IMR-90 (cell line): ENCODE results near the gene TBPL1. TPM values are rescaled to one million over a fixed set of nuclear protein-coding genes. Genes with fewer than 3 reads are reported as not detected.

ENCODE experiments used
- ATAC-seq: fragments of 200-7000 bp; cut with Tn5 transposase; 2 replicates; pipeline ENCODE4 v1.9.1; 2020; ENCODE audit warnings: low read depth, mild to moderate bottlenecking, moderate library complexity
- BruUV-seq: library from RNA; stranded (reverse); fragments of 400-500 nt; replicated peaks from 2 replicates; lab custom pipeline; 2021; lab: Mats Ljungman, UMichigan
- CTCF ChIA-PET: fragments of 300-600 bp; formaldehyde crosslinking; extraction: SDS; loops from one replicate; lab custom pipeline; 2021; ENCODE audit warnings: antibody characterized with exemption; lab: Yijun Ruan, JAX
- POLR2A ChIA-PET: fragments of 300-600 bp; sonication (Branson Sonifier 250); formaldehyde crosslinking; loops from one replicate; lab custom pipeline; 2022; ENCODE audit warnings: antibody characterized with exemption; ENCODE audit not compliant: unreplicated experiment; lab: Charles Lee
- DNase-seq: peaks from one replicate; pipeline ENCODE4 v3.0.0; 2013
- H2AFZ ChIP-seq: replicated peaks from 2 replicates; pipeline ENCODE3; 2013; ENCODE audit warnings: low read length, mild to moderate bottlenecking; ENCODE audit not compliant: poor library complexity
- H2AK5ac ChIP-seq: 2 replicates; pipeline ENCODE4 v1.6.1; 2013; ENCODE audit warnings: low read depth, low read length, inconsistent platforms
- H2AK9ac ChIP-seq: replicated peaks from 2 replicates; pipeline ENCODE3; 2013; ENCODE audit warnings: mild to moderate bottlenecking, low read depth, low read length, moderate library complexity; ENCODE audit not compliant: poor library complexity
- H2BK120ac ChIP-seq: 2 replicates; pipeline ENCODE4 v1.6.1; 2013; ENCODE audit warnings: low read depth, low read length, inconsistent platforms
- H2BK15ac ChIP-seq: 3 replicates; pipeline ENCODE4 v1.6.1; 2013; ENCODE audit warnings: low read depth, low read length, inconsistent platforms
- H2BK20ac ChIP-seq: 2 replicates; pipeline ENCODE4 v1.6.1; 2013; ENCODE audit warnings: low read depth, mild to moderate bottlenecking, inconsistent platforms, low read length, moderate library complexity
- H2BK5ac ChIP-seq: 2 replicates; pipeline ENCODE4 v1.6.1; 2013; ENCODE audit warnings: mild to moderate bottlenecking, low read depth, low read length, inconsistent platforms; ENCODE audit not compliant: poor library complexity, severe bottlenecking
- H3K14ac ChIP-seq: replicated peaks from 2 replicates; pipeline ENCODE4 v1.6.1; 2013; ENCODE audit warnings: low read depth, low read length, inconsistent platforms
- H3K18ac ChIP-seq: 2 replicates; pipeline ENCODE4 v1.6.1; 2013; ENCODE audit warnings: low read depth, low read length, control low read depth
- H3K23ac ChIP-seq: 2 replicates; pipeline ENCODE4 v1.6.1; 2013; ENCODE audit warnings: low read depth, low read length, inconsistent platforms
- H3K27ac ChIP-seq: 2 replicates; pipeline ENCODE4 v1.5.1; 2013; ENCODE audit warnings: mild to moderate bottlenecking, control low read depth, low read length; ENCODE audit not compliant: insufficient read depth
- H3K27me3 ChIP-seq: 2 replicates; pipeline ENCODE4 v1.6.1; 2013; ENCODE audit warnings: low read length; ENCODE audit not compliant: control insufficient read depth, insufficient read depth
- H3K36me3 ChIP-seq: 2 replicates; pipeline ENCODE4 v1.6.1; 2013; ENCODE audit warnings: low read length, mixed read lengths; ENCODE audit not compliant: control insufficient read depth, insufficient read depth
- H3K4ac ChIP-seq: 2 replicates; pipeline ENCODE4 v1.6.1; 2013; ENCODE audit warnings: low read depth, low read length, inconsistent platforms
- H3K4me1 ChIP-seq: 2 replicates; pipeline ENCODE4 v1.6.1; 2013; ENCODE audit warnings: low read length, mixed read lengths; ENCODE audit not compliant: control insufficient read depth, insufficient read depth
- H3K4me2 ChIP-seq: 2 replicates; pipeline ENCODE4 v1.6.1; 2013; ENCODE audit warnings: low read depth, mild to moderate bottlenecking, control low read depth, low read length, moderate library complexity
- H3K4me3 ChIP-seq: 2 replicates; pipeline ENCODE4 v1.5.1; 2013; ENCODE audit warnings: low read depth, mild to moderate bottlenecking, control low read depth, low read length, moderate library complexity; ENCODE audit not compliant: insufficient read depth
- H3K56ac ChIP-seq: 2 replicates; pipeline ENCODE4 v1.6.1; 2013; ENCODE audit warnings: low read length, inconsistent platforms; ENCODE audit not compliant: insufficient read depth; ENCODE audit errors: extremely low read depth
- H3K79me1 ChIP-seq, 2 experiments: 2 replicates each; pipeline ENCODE4 v1.6.1; 2013; ENCODE audit warnings: low read length in 2 of 2, inconsistent platforms in 1 of 2, low read depth in 1 of 2
- H3K9ac ChIP-seq: 2 replicates; pipeline ENCODE4 v1.6.1; 2013; ENCODE audit warnings: low read depth, low read length, control low read depth
- H3K9me1 ChIP-seq: 2 replicates; pipeline ENCODE4 v1.6.1; 2013; ENCODE audit warnings: low read length, inconsistent platforms; ENCODE audit not compliant: insufficient read depth
- H3K9me3 ChIP-seq: 2 replicates; pipeline ENCODE4 v1.6.1; 2013; ENCODE audit warnings: low read length; ENCODE audit not compliant: control insufficient read depth, insufficient read depth
- H4K20me1 ChIP-seq: 2 replicates; pipeline ENCODE4 v1.6.1; 2013; ENCODE audit warnings: low read length, inconsistent platforms; ENCODE audit not compliant: insufficient read depth
- H4K5ac ChIP-seq: 2 replicates; pipeline ENCODE4 v1.6.1; 2013; ENCODE audit warnings: mild to moderate bottlenecking, low read depth, low read length, control low read depth
- H4K8ac ChIP-seq, 2 experiments: 2 replicates each; pipeline ENCODE4 v1.6.1; 2013; ENCODE audit warnings: low read depth in 2 of 2, low read length in 2 of 2, control low read depth in 1 of 2, inconsistent platforms in 1 of 2
- H4K91ac ChIP-seq: 2 replicates; pipeline ENCODE4 v1.6.1; 2013; ENCODE audit warnings: low read depth, low read length, inconsistent platforms; ENCODE audit not compliant: insufficient read depth
- BHLHE40 ChIP-seq: fragments of 150-350 bp; IDR thresholded peaks from 2 replicates; pipeline ENCODE4 v1.6.1; 2016; ENCODE audit warnings: mild to moderate bottlenecking, low read depth, low read length
- CEBPB ChIP-seq: IDR thresholded peaks from 2 replicates; pipeline ENCODE4 v1.6.1; 2012; ENCODE audit warnings: low read depth, low read length, improper control_type of control experiment
- CHD1 ChIP-seq: IDR thresholded peaks from 2 replicates; pipeline ENCODE4 v1.6.1; 2012; ENCODE audit warnings: low read depth, low read length, improper control_type of control experiment
- CTCF ChIP-seq: conservative IDR thresholded peaks from 2 replicates; pipeline ENCODE4 v1.5.1; 2012; ENCODE audit warnings: mild to moderate bottlenecking, low read depth, low read length, improper control_type of control experiment
- ELK1 ChIP-seq: fragments of 150-350 bp; IDR thresholded peaks from 2 replicates; pipeline ENCODE4 v1.6.1; 2016; ENCODE audit warnings: low read depth, mild to moderate bottlenecking, low read length, moderate library complexity, borderline replicate concordance
- FOS ChIP-seq: fragments of 150-350 bp; IDR thresholded peaks from 2 replicates; pipeline ENCODE4 v1.6.1; 2016; ENCODE audit warnings: low read depth, low read length
- MAFK ChIP-seq: IDR thresholded peaks from 2 replicates; pipeline ENCODE4 v1.6.1; 2012; ENCODE audit warnings: low read depth, low read length, improper control_type of control experiment
- MAZ ChIP-seq: IDR thresholded peaks from 2 replicates; pipeline ENCODE4 v1.6.1; 2012; ENCODE audit warnings: low read depth, mild to moderate bottlenecking, low read length, improper control_type of control experiment, moderate library complexity, borderline replicate concordance
- MXI1 ChIP-seq: IDR thresholded peaks from 2 replicates; pipeline ENCODE4 v1.6.1; 2012; ENCODE audit warnings: low read depth, mild to moderate bottlenecking, low read length, moderate library complexity, borderline replicate concordance
- NFE2L2 ChIP-seq: fragments of 150-350 bp; IDR thresholded peaks from 2 replicates; pipeline ENCODE4 v1.6.1; 2016; ENCODE audit warnings: low read depth, mild to moderate bottlenecking, low read length
- POLR2A ChIP-seq: IDR thresholded peaks from 2 replicates; pipeline ENCODE4 v1.6.1; 2012; ENCODE audit warnings: mild to moderate bottlenecking, low read depth, low read length
- RAD21 ChIP-seq: IDR thresholded peaks from 2 replicates; pipeline ENCODE4 v1.6.1; 2012; ENCODE audit warnings: low read length, improper control_type of control experiment
- RCOR1 ChIP-seq: IDR thresholded peaks from 2 replicates; pipeline ENCODE4 v1.6.1; 2012; ENCODE audit warnings: mild to moderate bottlenecking, low read length, improper control_type of control experiment; ENCODE audit not compliant: insufficient replicate concordance
- RFX5 ChIP-seq: IDR thresholded peaks from 2 replicates; pipeline ENCODE4 v1.8.0; 2012; ENCODE audit warnings: low read depth, mild to moderate bottlenecking, low read length, moderate library complexity
- SMC3 ChIP-seq: fragments of 150-350 bp; IDR thresholded peaks from 2 replicates; pipeline ENCODE4 v1.6.1; 2016; ENCODE audit warnings: low read depth, mild to moderate bottlenecking, antibody characterized with exemption, low read length, moderate library complexity
- dilution Hi-C: fragments of 300-500 bp; cut with HindIII; formaldehyde crosslinking; loops from one replicate; pipeline ENCODE4 v1.14.3; 2018; ENCODE audit warnings: low sequenced_read_pairs; ENCODE audit not compliant: unreplicated experiment
- in situ Hi-C: fragments of 300-500 bp; cut with MboI; formaldehyde crosslinking; loops from 3 replicates; pipeline ENCODE4 v1.14.3; 2019; ENCODE audit warnings: low sequenced_read_pairs, inconsistent platforms, mixed read lengths
- intact Hi-C: fragments of 100-400 bp; cut with micrococcal nuclease; formaldehyde crosslinking; loops from 2 replicates; pipeline ENCODE4 v1.10.0; 2022
- polyA plus RNA-seq, 3 experiments: library from polyadenylated mRNA; depleted of rRNA; stranded (reverse); fragments of >200 nt; gene quantifications; 2 replicates each; pipeline ENCODE4 v1.2.3, GENCODE V29; 2012; ENCODE audit warnings: low replicate concordance in 1 of 3
- total RNA-seq: library from RNA; depleted of rRNA; stranded (reverse); fragments of >200 nt; gene quantifications from 2 replicates; pipeline ENCODE4 v1.2.3, GENCODE V29; 2012
- TF ChIP-seq, protein P1 (sequence below): fragments of 150-350 bp; IDR thresholded peaks from 2 replicates; pipeline ENCODE4 v1.6.1; 2017; ENCODE audit warnings: mild to moderate bottlenecking, antibody characterized with exemption, low read length, low read depth

Gene TBPL1
- total and polyA plus RNA-seq, 2 of the 4 experiments (the other 2 are of a cell fraction) = 25.6 to 32.5 TPM

DNA sequence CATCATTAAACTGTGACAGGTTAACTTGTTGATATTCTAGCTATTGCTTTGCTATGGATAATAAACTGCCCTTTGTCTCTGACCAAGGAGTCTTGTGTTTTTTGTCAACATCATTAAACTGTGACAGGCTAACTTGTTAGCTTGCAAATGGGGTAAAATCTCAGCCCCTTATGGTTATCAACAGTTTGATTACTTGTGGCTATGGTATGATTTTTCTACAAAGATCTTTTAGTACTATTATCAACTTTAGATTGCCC lies 63.5 kb downstream of the TBPL1 start:
- no peaks in the 10 kb centered on the region for H3K79me1 ChIP-seq
- no peak overlapping the region for H2AK9ac ChIP-seq
- no peak overlapping the region for H3K4ac ChIP-seq
- no peak overlapping the region for H4K5ac ChIP-seq
- no peak overlapping the region for H3K56ac ChIP-seq
- no peak overlapping the region for H4K8ac ChIP-seq
- no peak overlapping the region for H2AK5ac ChIP-seq
- H2BK20ac ChIP-seq = no peak overlapping the region
- H4K91ac ChIP-seq = no peak overlapping the region
- POLR2A ChIA-PET = no interaction called here
- TF ChIP-seq CTCF (no peak), ELK1 (no peak), RFX5 (no peak), NFE2L2 (no peak), RAD21 (no peak), MAZ (no peak), MAFK (no peak), MXI1 (no peak), POLR2A (no peak), BHLHE40 (no peak), CEBPB (no peak), RCOR1 (no peak), SMC3 (no peak), CHD1 (no peak), FOS (no peak)
- TF ChIP-seq, protein P1, sequence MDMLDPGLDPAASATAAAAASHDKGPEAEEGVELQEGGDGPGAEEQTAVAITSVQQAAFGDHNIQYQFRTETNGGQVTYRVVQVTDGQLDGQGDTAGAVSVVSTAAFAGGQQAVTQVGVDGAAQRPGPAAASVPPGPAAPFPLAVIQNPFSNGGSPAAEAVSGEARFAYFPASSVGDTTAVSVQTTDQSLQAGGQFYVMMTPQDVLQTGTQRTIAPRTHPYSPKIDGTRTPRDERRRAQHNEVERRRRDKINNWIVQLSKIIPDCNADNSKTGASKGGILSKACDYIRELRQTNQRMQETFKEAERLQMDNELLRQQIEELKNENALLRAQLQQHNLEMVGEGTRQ = no peak
- no peak for ATAC-seq
- intact Hi-C loops (no loop called here), in situ Hi-C loops (no loop called here), dilution Hi-C loops (no loop called here)
- H3K23ac ChIP-seq = no peak overlapping the region
- H2BK5ac ChIP-seq = no peak overlapping the region
- CTCF ChIA-PET = interaction anchor here (1.4 kb wide), 2 partner anchors 13 to 25 kb away, joined by 3 to 6 read pairs; no protein-coding TSS in a partner anchor
- DNase-seq = no peak
- H2BK15ac ChIP-seq = no peak overlapping the region
- no peak overlapping the region for H3K4me3 ChIP-seq
- no peaks in the 10 kb centered on the region for H3K36me3 ChIP-seq
- no peak overlapping the region for H3K27ac ChIP-seq
- peaks cover 6% of the 10 kb centered on the region for H3K4me1 ChIP-seq
- H3K9ac ChIP-seq = no peak overlapping the region
- H3K18ac ChIP-seq = no peak overlapping the region
- no peaks in the 10 kb centered on the region for H3K9me3 ChIP-seq
- no TSS peak for BruUV-seq
- H4K20me1 ChIP-seq = no peaks in the 10 kb centered on the region
- no peak overlapping the region for H2BK120ac ChIP-seq
- H2AFZ ChIP-seq = no peak overlapping the region
- no peaks in the 10 kb centered on the region for H3K27me3 ChIP-seq
- no peaks in the 10 kb centered on the region for H3K9me1 ChIP-seq
- no peak overlapping the region for H3K4me2 ChIP-seq
- H3K14ac ChIP-seq = no peak overlapping the region
